CD4-positive, alpha-beta memory T cell (primary cell): ENCODE measurements around the gene CLIP2. TPM values are rescaled to one million over a fixed set of nuclear protein-coding genes. Genes with fewer than 3 reads are reported as not detected.

Experiments used
- CTCF ChIA-PET: fragments of 350-600 bp; sonication (Branson Sonifier 250); formaldehyde crosslinking; loops from one replicate; lab custom pipeline; 2021; ENCODE audit warnings: inconsistent platforms; ENCODE audit not compliant: partially characterized antibody; lab: Charles Lee
- POLR2A ChIA-PET: fragments of 350-600 bp; sonication (Branson Sonifier 250); formaldehyde crosslinking; loops from one replicate; lab custom pipeline; 2021; ENCODE audit not compliant: partially characterized antibody; lab: Charles Lee
- DNase-seq, 5 donors: peaks; one replicate each; pipeline versions ENCODE4 v3.0.0 to v3.0.0-alpha.2; 2020 to 2022; ENCODE audit warnings: mixed read lengths in 1 of 5
- H3K27ac ChIP-seq: one replicate; pipeline ENCODE4 v1.7.0; 2013; ENCODE audit warnings: low read depth, low read length
- H3K27me3 ChIP-seq: 2 replicates; pipeline ENCODE4 v1.7.0; 2013; ENCODE audit warnings: mild to moderate bottlenecking, low read length, moderate library complexity; ENCODE audit not compliant: insufficient read depth
- H3K36me3 ChIP-seq: 2 replicates; pipeline ENCODE4 v1.7.0; 2013; ENCODE audit warnings: mild to moderate bottlenecking, low read length, moderate library complexity; ENCODE audit not compliant: insufficient read depth
- H3K4me1 ChIP-seq: 2 replicates; pipeline ENCODE4 v1.7.0; 2013; ENCODE audit warnings: mild to moderate bottlenecking, low read length, moderate library complexity; ENCODE audit not compliant: insufficient read depth
- H3K4me3 ChIP-seq, 2 donors: one replicate each; pipeline ENCODE4 v1.7.0; 2013; ENCODE audit warnings: low read length in 2 of 2, mild to moderate bottlenecking in 1 of 2
- H3K9me3 ChIP-seq, 2 donors: one replicate each; pipeline ENCODE4 v1.7.0; 2013; ENCODE audit warnings: low read length in 2 of 2, control low read depth in 1 of 2; ENCODE audit not compliant: control insufficient read depth in 1 of 2
- H3K27ac Mint-ChIP-seq, 7 donors: one replicate each; pipeline ENCODE4 v1.8.0; 2020 to 2021; ENCODE audit warnings: mixed read lengths in 7 of 7, mild to moderate bottlenecking in 6 of 7, inconsistent platforms in 3 of 7, moderate library complexity in 3 of 7
- H3K27me3 Mint-ChIP-seq, 2 donors: one replicate each; pipeline ENCODE4 v1.8.0; 2020 to 2021; ENCODE audit warnings: mixed read lengths in 2 of 2
- H3K36me3 Mint-ChIP-seq, 2 donors: one replicate each; pipeline ENCODE4 v1.8.0; 2020 to 2021; ENCODE audit warnings: mixed read lengths in 2 of 2, inconsistent platforms in 1 of 2, mild to moderate bottlenecking in 1 of 2
- H3K4me1 Mint-ChIP-seq, 4 donors: one replicate each; pipeline ENCODE4 v1.8.0; 2020 to 2021; ENCODE audit warnings: mixed read lengths in 4 of 4, mild to moderate bottlenecking in 1 of 4
- H3K4me3 Mint-ChIP-seq, 8 donors: one replicate each; pipeline ENCODE4 v1.8.0; 2020 to 2021; ENCODE audit warnings: mixed read lengths in 8 of 8, mild to moderate bottlenecking in 7 of 8, moderate library complexity in 6 of 8, inconsistent platforms in 3 of 8
- H3K9me3 Mint-ChIP-seq, 8 donors: one replicate each; pipeline ENCODE4 v1.8.0; 2020 to 2021; ENCODE audit warnings: mixed read lengths in 8 of 8, mild to moderate bottlenecking in 5 of 8, inconsistent platforms in 3 of 8, moderate library complexity in 1 of 8
- intact Hi-C: fragments of 100-400 bp; cut with micrococcal nuclease; formaldehyde crosslinking; loops from one replicate; pipeline ENCODE4 v1.15.1; 2023
- polyA plus RNA-seq, 2 donors: library from polyadenylated mRNA; unstranded; fragments of 300-500 nt; fragmentation: Illumina TruSeq; gene quantifications; one replicate each; pipeline ENCODE4 v1.2.3, GENCODE V29; 2021
- total RNA-seq, 2 experiments: library from RNA; stranded (reverse); gene quantifications; one replicate each; pipeline ENCODE4 v1.2.3, GENCODE V29; 2021

The CLIP2 gene
- total and polyA plus RNA-seq, 4 experiments from 2014 or later = 0.15 to 5.7 (median 1.7) TPM

DNA sequence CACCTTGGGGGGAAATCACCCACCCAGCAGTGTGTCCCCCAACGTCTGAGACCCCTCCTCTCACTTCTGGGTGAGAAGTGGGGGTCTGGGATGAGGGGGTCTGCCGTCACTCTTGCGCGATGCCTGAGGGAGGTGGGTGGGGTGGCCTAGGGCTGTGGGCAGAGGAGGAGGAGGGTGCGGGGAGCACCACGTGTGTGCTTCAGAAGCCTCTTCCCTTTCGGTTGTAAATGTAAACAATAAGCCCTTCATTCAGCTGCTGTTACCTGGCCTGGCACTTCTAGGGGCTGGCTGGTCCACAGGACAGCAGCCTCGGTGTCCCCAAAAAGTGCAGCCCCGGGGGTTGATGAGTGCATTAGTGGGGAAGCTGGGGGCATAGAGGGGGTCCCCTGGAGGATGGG is 1.3 kb downstream of the CLIP2 start:
- H3K27me3 ChIP-seq = no peaks in the 10 kb centered on the region
- peaks cover 24% of the 10 kb centered on the region for H3K4me1 ChIP-seq
- H3K27ac ChIP-seq = no peak overlapping the region
- no peak for DNase-seq
- POLR2A ChIA-PET = no interaction called here
- Mint-ChIP-seq H3K4me1 (peaks cover 15 to 35% (median 18%) of the 10 kb centered on the region in 4 donors), H3K36me3 (no peaks in the 10 kb centered on the region), H3K27ac (peak overlapping the region in 5 of 7 donors; percentile 9 to 79 (median 74)), H3K4me3 (peak overlapping the region; percentile 58 to 82 (median 74)), H3K9me3 (no peaks in the 10 kb centered on the region), H3K27me3 (peaks cover 3 to 8% of the 10 kb centered on the region in 2 donors)
- peak overlapping the region in 1 of 2 donors; percentile 41 for H3K4me3 ChIP-seq
- CTCF ChIA-PET = interaction anchor here (0.9 to 1.2 kb wide), 2 partner anchors 84 to 110 kb away, joined by 3 read pairs; no protein-coding TSS in a partner anchor
- no peaks in the 10 kb centered on the region for H3K9me3 ChIP-seq
- intact Hi-C loops = no loop called here
- H3K36me3 ChIP-seq = no peaks in the 10 kb centered on the region

DNA sequence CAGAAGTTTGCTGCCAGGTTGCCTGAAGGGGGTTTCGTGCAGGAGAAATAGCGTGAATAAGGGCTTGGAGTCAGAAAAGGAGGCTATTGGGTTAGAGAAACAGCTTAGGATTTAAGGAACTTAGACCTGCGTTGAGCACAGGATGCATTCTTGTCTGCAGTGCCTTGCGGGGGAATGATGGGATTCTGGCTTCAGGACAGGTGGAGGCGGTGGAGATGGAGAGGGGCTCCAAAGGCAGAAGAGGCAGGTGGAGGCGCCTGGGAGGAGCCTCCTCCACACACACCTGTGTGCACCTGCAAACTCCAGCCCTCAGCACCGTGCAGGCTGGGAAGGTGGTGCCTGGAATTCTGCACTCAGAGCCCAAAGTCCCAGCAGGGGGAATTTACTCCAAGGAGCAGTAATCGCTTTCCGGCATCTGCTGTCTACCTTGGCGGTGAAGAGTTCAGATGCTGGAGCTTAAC is 1.8 kb downstream of the CLIP2 start:
- H3K9me3 ChIP-seq = no peaks in the 10 kb centered on the region
- ChIA-PET POLR2A (no interaction called here), CTCF (interaction anchor here (0.9 kb wide), 1 partner anchor 110 kb away, joined by 3 read pairs; no protein-coding TSS in a partner anchor)
- H3K27me3 Mint-ChIP-seq = peaks cover 3 to 8% of the 10 kb centered on the region in 2 donors
- no peaks in the 10 kb centered on the region for H3K36me3 Mint-ChIP-seq
- no peak for DNase-seq
- H3K27me3 ChIP-seq = no peaks in the 10 kb centered on the region
- no peaks in the 10 kb centered on the region for H3K9me3 Mint-ChIP-seq
- no peak overlapping the region for H3K4me3 ChIP-seq
- H3K27ac Mint-ChIP-seq = peak overlapping the region in 3 of 7 donors; percentile 9 to 74 (median 44)
- peaks cover 24% of the 10 kb centered on the region for H3K4me1 ChIP-seq
- no peaks in the 10 kb centered on the region for H3K36me3 ChIP-seq
- intact Hi-C loops = no loop called here
- no peak overlapping the region for H3K27ac ChIP-seq
- H3K4me1 Mint-ChIP-seq = peaks cover 15 to 35% (median 18%) of the 10 kb centered on the region in 4 donors
- H3K4me3 Mint-ChIP-seq = peak overlapping the region; percentile 58 to 82 (median 74)

DNA sequence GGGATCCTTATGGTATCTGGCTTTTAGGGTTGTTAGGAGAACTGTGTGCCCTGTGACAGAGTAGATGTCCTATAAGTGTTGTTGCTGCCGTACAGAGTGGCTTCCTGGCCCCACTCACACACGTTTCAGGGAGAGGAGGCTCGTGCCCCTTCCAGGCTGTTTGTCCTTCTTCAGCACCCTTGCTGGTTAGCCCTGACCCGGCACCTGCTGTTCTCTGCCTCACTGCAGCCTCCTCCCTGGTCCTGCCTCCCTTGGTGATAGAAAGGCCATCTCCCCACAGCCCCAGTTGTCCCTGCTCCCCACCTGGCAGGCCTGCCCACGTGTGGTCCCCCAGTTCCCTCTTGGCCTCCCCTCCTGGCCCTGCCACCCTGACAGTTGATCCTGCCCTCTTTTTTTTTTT is 2.3 kb downstream of the CLIP2 start:
- Mint-ChIP-seq H3K36me3 (no peaks in the 10 kb centered on the region), H3K4me3 (peak overlapping the region in 6 of 8 donors; percentile 31 to 78 (median 46)), H3K9me3 (no peaks in the 10 kb centered on the region), H3K27ac (peak overlapping the region in 3 of 7 donors; percentile 63 to 73 (median 64)), H3K27me3 (peaks cover 3 to 8% of the 10 kb centered on the region in 2 donors), H3K4me1 (peaks cover 15 to 35% (median 18%) of the 10 kb centered on the region in 4 donors)
- H3K27ac ChIP-seq = no peak overlapping the region
- CTCF ChIA-PET = no interaction called here
- no peaks in the 10 kb centered on the region for H3K9me3 ChIP-seq
- no peaks in the 10 kb centered on the region for H3K27me3 ChIP-seq
- H3K36me3 ChIP-seq = no peaks in the 10 kb centered on the region
- intact Hi-C loops = no loop called here
- no peak overlapping the region for H3K4me3 ChIP-seq
- H3K4me1 ChIP-seq = peaks cover 24% of the 10 kb centered on the region
- DNase-seq = no peak
- POLR2A ChIA-PET = no interaction called here

DNA sequence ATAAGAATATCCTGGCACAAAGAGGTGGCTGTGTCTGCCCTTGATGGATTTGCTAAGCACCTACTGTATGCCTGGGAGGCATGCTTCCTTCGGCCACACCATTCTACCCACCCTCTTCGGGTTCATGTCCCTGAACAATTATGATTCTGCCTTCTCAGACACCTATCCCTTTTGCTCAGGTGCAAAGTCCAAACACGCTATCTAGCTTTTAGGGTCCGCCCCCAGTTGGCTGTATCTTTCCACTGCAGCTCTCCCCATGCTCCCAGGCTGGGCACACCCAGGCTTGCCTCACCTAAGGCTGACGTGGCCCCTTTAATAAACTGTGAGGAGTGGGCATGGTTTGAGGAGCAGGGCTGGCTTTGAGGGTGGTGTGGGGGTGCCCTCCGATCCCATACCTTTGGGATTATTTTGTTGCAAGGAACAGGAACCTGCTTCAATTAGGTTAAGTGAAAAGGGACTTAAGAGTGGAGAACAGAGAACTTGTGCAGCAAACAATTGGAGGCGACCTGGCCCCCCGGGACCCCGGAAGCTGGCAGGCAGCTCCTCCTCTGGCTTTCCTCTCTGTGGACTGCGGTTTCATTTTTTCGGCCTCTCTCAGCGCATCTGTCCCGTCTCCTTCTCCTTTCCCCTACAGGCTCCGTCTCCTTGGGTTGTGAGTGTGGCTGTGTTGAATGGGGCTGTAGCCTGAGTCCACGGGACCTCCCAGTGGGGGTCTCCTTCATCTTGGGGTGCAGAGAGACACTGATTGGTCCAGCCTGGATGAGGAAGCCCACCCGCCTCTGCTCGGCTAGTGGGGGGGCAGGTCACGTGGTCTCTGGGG is 3.8 kb downstream of the CLIP2 start:
- Mint-ChIP-seq H3K4me1 (peaks cover 14 to 33% (median 16%) of the 10 kb centered on the region in 4 donors), H3K9me3 (no peaks in the 10 kb centered on the region), H3K27ac (peak overlapping the region in 3 of 7 donors; percentile 35 to 36 (median 35)), H3K36me3 (no peaks in the 10 kb centered on the region), H3K4me3 (peak overlapping the region in 1 of 8 donors; percentile 14), H3K27me3 (peaks cover 3 to 8% of the 10 kb centered on the region in 2 donors)
- Histone ChIP-seq H3K4me1 (peaks cover 22% of the 10 kb centered on the region), H3K27ac (no peak overlapping the region), H3K27me3 (no peaks in the 10 kb centered on the region), H3K4me3 (no peak overlapping the region), H3K9me3 (no peaks in the 10 kb centered on the region), H3K36me3 (no peaks in the 10 kb centered on the region)
- no peak for DNase-seq
- POLR2A ChIA-PET = no interaction called here
- intact Hi-C loops = no loop called here
- CTCF ChIA-PET = no interaction called here

DNA sequence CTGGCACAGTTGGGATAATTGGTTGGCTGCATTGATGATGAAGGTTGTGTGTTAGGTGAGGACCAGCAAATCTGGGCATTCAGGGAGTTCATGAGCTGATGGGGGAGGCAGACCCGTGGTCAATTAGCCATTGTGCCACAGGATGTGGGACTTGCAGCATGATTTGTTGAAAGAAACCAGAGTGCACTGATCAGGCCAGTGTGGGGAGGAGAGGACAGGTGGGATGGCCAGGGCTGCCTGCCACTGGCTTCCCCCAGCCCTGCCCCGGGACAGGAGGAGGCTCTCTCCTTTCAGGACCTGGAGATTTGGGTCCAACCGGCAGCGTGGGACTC is 4.3 kb downstream of the CLIP2 start:
- Mint-ChIP-seq H3K27me3 (peaks cover 1 to 5% of the 10 kb centered on the region in 2 donors), H3K27ac (no peak overlapping the region), H3K36me3 (no peaks in the 10 kb centered on the region), H3K4me1 (peaks cover 8 to 27% (median 11%) of the 10 kb centered on the region in 4 donors), H3K9me3 (no peaks in the 10 kb centered on the region), H3K4me3 (no peak overlapping the region)
- CTCF ChIA-PET = no interaction called here
- Histone ChIP-seq H3K4me1 (peaks cover 16% of the 10 kb centered on the region), H3K27ac (no peak overlapping the region), H3K4me3 (no peak overlapping the region), H3K9me3 (no peaks in the 10 kb centered on the region), H3K36me3 (no peaks in the 10 kb centered on the region), H3K27me3 (no peaks in the 10 kb centered on the region)
- POLR2A ChIA-PET = no interaction called here
- DNase-seq = no peak
- intact Hi-C loops = no loop called here

DNA sequence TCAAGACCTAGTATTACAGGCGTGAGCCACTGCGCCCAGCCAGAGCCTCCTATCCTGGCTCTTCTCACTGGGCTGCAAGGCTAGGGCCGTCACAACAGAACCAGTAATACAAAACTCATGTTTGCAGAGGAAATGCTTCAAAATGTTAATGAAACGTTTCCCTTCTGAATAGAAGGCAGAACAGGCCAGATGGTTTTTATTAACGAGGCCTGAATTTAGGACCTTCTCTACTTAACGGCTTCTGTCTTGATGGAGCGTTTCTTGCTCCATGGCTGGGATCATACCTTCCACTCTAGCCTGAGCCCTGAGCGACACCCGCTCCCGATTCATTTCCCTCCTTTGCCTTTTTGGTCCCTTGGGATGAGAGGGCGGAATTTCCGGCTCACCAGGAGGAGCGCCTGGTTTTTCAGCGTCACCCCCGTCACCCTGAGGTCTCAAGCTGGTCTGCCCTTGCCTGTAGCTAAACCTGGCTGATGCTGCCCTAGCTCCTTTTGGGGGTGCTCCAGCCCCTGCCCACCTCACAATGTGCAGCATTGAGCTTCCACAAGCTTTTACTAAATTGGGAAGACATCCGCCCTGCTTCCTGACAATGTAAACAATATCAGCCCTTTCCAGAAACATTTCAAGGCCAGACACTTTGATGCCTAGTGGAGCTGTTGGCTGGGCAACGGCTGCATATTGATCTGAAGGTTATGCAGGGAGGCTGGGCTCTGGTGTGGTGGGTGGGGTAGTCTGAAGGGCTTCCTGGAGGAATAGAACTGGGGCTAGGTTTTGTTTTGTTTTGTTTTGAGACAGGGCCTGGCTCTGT is 5.2 kb downstream of the CLIP2 start:
- H3K27ac ChIP-seq = no peak overlapping the region
- POLR2A ChIA-PET = no interaction called here
- DNase-seq = no peak
- peaks cover 5 to 21% (median 7%) of the 10 kb centered on the region in 4 donors for H3K4me1 Mint-ChIP-seq
- CTCF ChIA-PET = no interaction called here
- H3K36me3 Mint-ChIP-seq = no peaks in the 10 kb centered on the region
- intact Hi-C loops = no loop called here
- peaks cover 11% of the 10 kb centered on the region for H3K4me1 ChIP-seq
- no peaks in the 10 kb centered on the region for H3K9me3 ChIP-seq
- no peak overlapping the region for H3K27ac Mint-ChIP-seq
- H3K9me3 Mint-ChIP-seq = no peaks in the 10 kb centered on the region
- no peak overlapping the region for H3K4me3 Mint-ChIP-seq
- H3K27me3 ChIP-seq = no peaks in the 10 kb centered on the region
- H3K36me3 ChIP-seq = no peaks in the 10 kb centered on the region
- H3K4me3 ChIP-seq = no peak overlapping the region
- peaks cover 0 to 5% of the 10 kb centered on the region in 2 donors for H3K27me3 Mint-ChIP-seq
